H1 (cell line): Measurements from ENCODE around the gene PMS1.

ENCODE experiments used
- CTCF ChIP-seq, 3 experiments: IDR thresholded peaks; 1 replicate in 2 of 3; 2 replicates in 1 of 3; pipeline versions ENCODE4 v1.5.1 to v1.6.1; 2011; ENCODE audit warnings: low read length in 3 of 3, mild to moderate bottlenecking in 3 of 3, inconsistent platforms in 2 of 3, low read depth in 1 of 3, moderate library complexity in 1 of 3; ENCODE audit not compliant: insufficient read depth in 1 of 3; ENCODE audit errors: control extremely low read depth in 1 of 3
- RBBP5 ChIP-seq: IDR thresholded peaks from 2 replicates; pipeline ENCODE4 v1.7.1; 2012; ENCODE audit warnings: low read depth, mild to moderate bottlenecking, inconsistent platforms, low read length, moderate library complexity, borderline replicate concordance

DNA sequence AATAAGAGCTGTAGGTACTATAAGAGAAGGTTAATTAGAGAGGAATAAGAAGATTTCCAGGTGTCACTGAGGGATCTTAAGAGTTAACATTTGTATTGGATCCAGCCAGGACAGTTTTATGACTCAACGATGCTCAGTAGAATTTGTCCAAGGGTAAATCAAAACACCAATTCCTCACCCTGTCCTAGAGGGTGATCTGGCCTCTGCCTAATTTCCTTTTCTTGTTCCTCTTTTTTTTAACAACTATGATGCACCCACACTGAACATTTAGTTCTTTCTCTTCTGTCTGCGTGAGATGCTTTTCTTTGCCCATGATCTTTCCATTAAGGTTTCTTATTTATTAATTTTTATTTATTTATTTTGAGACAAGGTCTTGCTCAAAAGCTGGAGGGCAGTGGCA, 92.0 kb downstream of the PMS1 start:
- TF ChIP-seq CTCF (IDR thresholded peaks at IDR 0.05; ENCODE audit: control extremely low read depth in 1 of 3, insufficient read depth in 1 of 3, low read depth in 1 of 3, low read length in 3 of 3) = no peak
- TF ChIP-seq RBBP5 = no peak
